A549 (cell line): ENCODE data around the gene ZSCAN22. TPM values are rescaled to one million over a fixed set of nuclear protein-coding genes. Genes with fewer than 3 reads are reported as not detected.

Experiments
- ATAC-seq, 2 experiments: fragments of 200-7000 bp in 1 of 2; fragments of >200 bp in 1 of 2; cut with Nextera tagmentation in 1 of 2; cut with Tn5 transposase in 1 of 2; 3 replicates each; pipeline versions ENCODE4 v1.8.0 to v1.9.1; 2018 to 2020; ENCODE audit warnings: mild to moderate bottlenecking in 1 of 2, moderate library complexity in 1 of 2
- CTCF ChIA-PET: fragments of 300-600 bp; sonication (Branson Sonifier 250); formaldehyde crosslinking; extraction: SDS; loops from one replicate; lab custom pipeline; 2021; ENCODE audit warnings: antibody characterized with exemption, inconsistent platforms; lab: Yijun Ruan, JAX
- POLR2A ChIA-PET: fragments of 350-600 bp; formaldehyde crosslinking; extraction: SDS; loops from one replicate; lab custom pipeline; 2021; ENCODE audit warnings: antibody characterized with exemption, inconsistent platforms; lab: Yijun Ruan, JAX
- DNase-seq, 2 experiments: peaks; one replicate each; pipeline versions ENCODE4 v3.0.0 to v3.0.0-alpha.2; 2011 to 2016; ENCODE audit warnings: low read depth in 1 of 2, low spot score in 1 of 2
- FAIRE-seq: peaks from 2 replicates; lab custom pipeline; 2011; peaks lifted over from hg19 to GRCh38; lab: Jason Lieb, UNC
- H3K27ac ChIP-seq, 2 experiments: fragments of >200 bp; sonication (Bioruptor Twin); formaldehyde crosslinking; 3 replicates each; pipeline ENCODE4 v1.5.1; 2016 to 2017
- H3K4me1 ChIP-seq: fragments of >200 bp; sonication (Bioruptor Twin); formaldehyde crosslinking; 3 replicates; pipeline ENCODE4 v1.6.1; 2016
- H3K4me2 ChIP-seq: fragments of >200 bp; sonication (Bioruptor Twin); formaldehyde crosslinking; 3 replicates; pipeline ENCODE4 v1.6.1; 2016
- H3K4me3 ChIP-seq: fragments of >200 bp; sonication (Bioruptor Twin); formaldehyde crosslinking; 3 replicates; pipeline ENCODE4 v1.5.1; 2016
- H3K9me3 ChIP-seq: fragments of >200 bp; sonication (Bioruptor Twin); formaldehyde crosslinking; 3 replicates; pipeline ENCODE4 v1.6.1; 2016
- EHF ChIP-seq: fragments of 250-450 bp; sonication (Bioruptor Pico); IDR thresholded peaks from 2 replicates; pipeline ENCODE4 v1.5.0; 2020; ENCODE audit warnings: mild to moderate bottlenecking
- EHMT2 ChIP-seq: fragments of 200-600 bp; sonication (generic); IDR thresholded peaks from 2 replicates; pipeline ENCODE4 v1.6.1; 2016; ENCODE audit warnings: antibody characterized with exemption, low read depth, mild to moderate bottlenecking, moderate library complexity
- ESRRA ChIP-seq: fragments of 150-350 bp; IDR thresholded peaks from 2 replicates; pipeline ENCODE4 v1.6.1; 2014; ENCODE audit warnings: mild to moderate bottlenecking, low read length, borderline replicate concordance
- FOSB ChIP-seq: fragments of 250-450 bp; sonication (Bioruptor Pico); IDR thresholded peaks from 2 replicates; pipeline ENCODE4 v1.5.0; 2020; ENCODE audit warnings: mild to moderate bottlenecking, moderate library complexity
- FOXS1 ChIP-seq: fragments of 250-450 bp; sonication (Bioruptor Pico); IDR thresholded peaks from 2 replicates; pipeline ENCODE4 v1.5.0; 2020; ENCODE audit warnings: mild to moderate bottlenecking, moderate library complexity
- GATA3 ChIP-seq: IDR thresholded peaks from 2 replicates; pipeline ENCODE4 v1.6.1; 2012; ENCODE audit warnings: borderline replicate concordance
- HDAC2 ChIP-seq: fragments of 200-600 bp; sonication (generic); IDR thresholded peaks from 2 replicates; pipeline ENCODE4 v1.6.1; 2016
- HOXB13 ChIP-seq: fragments of 250-450 bp; sonication (Bioruptor Pico); IDR thresholded peaks from 2 replicates; pipeline ENCODE4 v1.5.0; 2020; ENCODE audit warnings: low read depth, mild to moderate bottlenecking, moderate library complexity
- HOXB5 ChIP-seq: fragments of 250-450 bp; sonication (Bioruptor Pico); IDR thresholded peaks from 2 replicates; pipeline ENCODE4 v1.5.0; 2020; ENCODE audit warnings: mild to moderate bottlenecking, moderate library complexity
- MAZ ChIP-seq: fragments of 150-350 bp; IDR thresholded peaks from 2 replicates; pipeline ENCODE4 v1.6.1; 2014; ENCODE audit warnings: antibody characterized with exemption, low read depth, low read length, borderline replicate concordance
- MYC ChIP-seq: IDR thresholded peaks from 2 replicates; pipeline ENCODE4 v1.6.1; 2012; ENCODE audit warnings: mild to moderate bottlenecking, inconsistent platforms, low read length, improper control_type of control experiment, borderline replicate concordance
- NFE2L2 ChIP-seq: fragments of 150-350 bp; conservative IDR thresholded peaks from 2 replicates; pipeline ENCODE4 v1.6.1; 2014; ENCODE audit warnings: low read length
- NR3C1 ChIP-seq: fragments of >200 bp; sonication (Bioruptor Twin); formaldehyde crosslinking; IDR thresholded peaks from 3 replicates; pipeline ENCODE4 v1.6.1; 2017
- PHF8 ChIP-seq: fragments of 200-600 bp; sonication (generic); IDR thresholded peaks from 2 replicates; pipeline ENCODE4 v1.6.1; 2016; ENCODE audit warnings: low read depth, mild to moderate bottlenecking, antibody characterized with exemption, moderate library complexity, borderline replicate concordance
- RAD21 ChIP-seq, 2 experiments: fragments of >200 bp in 1 of 2; sonication (Bioruptor Twin) in 1 of 2; formaldehyde crosslinking in 1 of 2; IDR thresholded peaks in 1 of 2; conservative IDR thresholded peaks in 1 of 2; 2 replicates in 1 of 2; 3 replicates in 1 of 2; pipeline ENCODE4 v1.6.1; 2012 to 2018; ENCODE audit warnings: inconsistent platforms in 1 of 2
- RFX5 ChIP-seq: fragments of 450-650 bp; IDR thresholded peaks from 2 replicates; pipeline ENCODE4 v1.7.1; 2014; ENCODE audit warnings: antibody characterized with exemption, mild to moderate bottlenecking, moderate library complexity
- RNF2 ChIP-seq: fragments of 200-600 bp; sonication (generic); IDR thresholded peaks from 2 replicates; pipeline ENCODE4 v1.6.1; 2016; ENCODE audit warnings: low read depth, mild to moderate bottlenecking, antibody characterized with exemption, moderate library complexity, borderline replicate concordance
- TP53 ChIP-seq: fragments of 250-450 bp; sonication (Bioruptor Pico); IDR thresholded peaks from 2 replicates; pipeline ENCODE4 v1.5.0; 2021; ENCODE audit warnings: mild to moderate bottlenecking, moderate library complexity
- ZNF302 ChIP-seq: fragments of 250-450 bp; sonication (Bioruptor Pico); IDR thresholded peaks from 2 replicates; pipeline ENCODE4 v1.9.0; 2021; ENCODE audit warnings: inconsistent platforms, mild to moderate bottlenecking, moderate library complexity
- WGBS: methylation state at CpG from one replicate; pipeline ENCODE4 v1.1.6; 2017; ENCODE audit errors: missing lambda C conversion rate; 5-methylcytosine and 5-hydroxymethylcytosine counted together
- polyA plus RNA-seq, 4 experiments: library from polyadenylated mRNA; depleted of rRNA in 3 of 4; stranded (reverse); fragments of >200 nt; fragmentation: RNase III in 1 of 4; extraction: RNeasy Plus Mini Kit Qiagen cat#74134 plus additional on column Dnase treatment in 1 of 4; gene quantifications; 2 replicates in 3 of 4; 3 replicates in 1 of 4; pipeline ENCODE4 v1.2.3, GENCODE V29; 2011 to 2017
- TF ChIP-seq, protein P1 (sequence below): fragments of >200 bp; sonication (Bioruptor Twin); formaldehyde crosslinking; IDR thresholded peaks from 3 replicates; pipeline ENCODE4 v1.5.1; 2016
- TF ChIP-seq, protein P2 (sequence below): fragments of 250-450 bp; sonication (Bioruptor Pico); IDR thresholded peaks from 2 replicates; pipeline ENCODE4 v1.5.0; 2020; ENCODE audit warnings: low read depth, mild to moderate bottlenecking, moderate library complexity
- TF ChIP-seq, protein P3 (sequence below): fragments of >200 bp; sonication (Bioruptor Twin); formaldehyde crosslinking; IDR thresholded peaks from 2 replicates; pipeline ENCODE4 v1.6.1; 2016
- TF ChIP-seq, protein P4 (sequence below): IDR thresholded peaks from 2 replicates; pipeline ENCODE4 v1.6.1; 2012
- TF ChIP-seq, protein P5 (sequence below): fragments of 250-450 bp; sonication (Bioruptor Pico); IDR thresholded peaks from 2 replicates; pipeline ENCODE4 v1.5.0; 2021; ENCODE audit warnings: mild to moderate bottlenecking, moderate library complexity, borderline replicate concordance

Gene ZSCAN22
- polyA plus RNA-seq, 2 of the 4 experiments (the other 2 are of a cell fraction), result 2.0 to 4.4 TPM

DNA sequence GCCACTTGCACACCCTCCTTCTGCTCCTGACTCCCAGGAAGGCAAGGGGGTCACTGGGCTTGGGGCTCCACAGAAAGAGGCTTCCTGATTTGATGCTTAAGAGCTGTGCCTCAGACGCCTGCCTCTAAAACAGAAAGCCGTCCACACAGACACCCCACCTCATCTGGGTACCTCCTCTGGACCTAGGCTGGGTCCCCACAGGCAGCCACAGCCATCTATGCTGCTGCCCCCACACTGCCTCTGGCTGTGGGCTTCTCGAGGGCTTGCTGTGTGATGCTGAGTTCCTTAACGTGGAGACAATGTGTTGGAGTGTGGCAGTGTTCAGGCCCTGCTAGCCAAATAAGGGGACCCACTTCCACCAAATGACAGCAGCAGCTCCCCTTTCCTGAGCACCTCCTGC lies 8.5 kb upstream of the ZSCAN22 start:
- 65% methylated on average over 4 of the region's 4 CpGs for WGBS
- ATAC-seq, result no peak

DNA sequence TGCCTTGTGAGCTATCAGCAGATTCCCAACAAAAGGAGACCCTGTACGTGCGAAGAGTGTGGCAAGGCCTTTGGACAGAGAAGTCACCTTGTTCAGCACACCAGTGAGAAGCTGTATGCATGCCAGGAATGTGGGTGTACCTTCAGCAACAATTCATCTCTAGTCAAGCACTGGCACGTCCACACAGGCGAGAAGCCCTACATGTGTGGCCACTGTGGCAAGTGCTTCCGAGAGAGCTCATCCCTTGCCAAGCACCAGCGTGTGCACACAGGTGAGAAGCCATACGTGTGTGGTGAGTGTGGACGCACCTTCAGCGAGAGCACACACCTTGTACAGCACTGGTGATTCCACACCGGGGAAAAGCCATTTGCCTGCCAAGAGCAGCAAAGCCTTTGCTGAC lies 7.6 kb upstream of the ZSCAN22 start:
- DNase-seq (no peak), FAIRE-seq (no peak), ATAC-seq (no peak)
- Histone ChIP-seq H3K4me2 (no peak overlapping the region), H3K9me3 (peaks cover 40% of the 10 kb centered on the region), H3K4me3 (no peak overlapping the region), H3K27ac (no peak overlapping the region), H3K4me1 (no peaks in the 10 kb centered on the region)
- ChIA-PET POLR2A (no interaction called here), CTCF (interaction anchor here (0.9 to 1.2 kb wide), 4 partner anchors 8 to 59 kb away, joined by 3 to 4 read pairs (median 4); no protein-coding TSS in a partner anchor)
- TF ChIP-seq, protein P1, sequence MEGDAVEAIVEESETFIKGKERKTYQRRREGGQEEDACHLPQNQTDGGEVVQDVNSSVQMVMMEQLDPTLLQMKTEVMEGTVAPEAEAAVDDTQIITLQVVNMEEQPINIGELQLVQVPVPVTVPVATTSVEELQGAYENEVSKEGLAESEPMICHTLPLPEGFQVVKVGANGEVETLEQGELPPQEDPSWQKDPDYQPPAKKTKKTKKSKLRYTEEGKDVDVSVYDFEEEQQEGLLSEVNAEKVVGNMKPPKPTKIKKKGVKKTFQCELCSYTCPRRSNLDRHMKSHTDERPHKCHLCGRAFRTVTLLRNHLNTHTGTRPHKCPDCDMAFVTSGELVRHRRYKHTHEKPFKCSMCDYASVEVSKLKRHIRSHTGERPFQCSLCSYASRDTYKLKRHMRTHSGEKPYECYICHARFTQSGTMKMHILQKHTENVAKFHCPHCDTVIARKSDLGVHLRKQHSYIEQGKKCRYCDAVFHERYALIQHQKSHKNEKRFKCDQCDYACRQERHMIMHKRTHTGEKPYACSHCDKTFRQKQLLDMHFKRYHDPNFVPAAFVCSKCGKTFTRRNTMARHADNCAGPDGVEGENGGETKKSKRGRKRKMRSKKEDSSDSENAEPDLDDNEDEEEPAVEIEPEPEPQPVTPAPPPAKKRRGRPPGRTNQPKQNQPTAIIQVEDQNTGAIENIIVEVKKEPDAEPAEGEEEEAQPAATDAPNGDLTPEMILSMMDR, result no peak
- TF ChIP-seq HOXB5 (CRISPR knock-in tag) (no peak), FOXS1 (CRISPR knock-in tag) (no peak), MAZ (no peak), NR3C1 (no peak), RNF2 (no peak), TP53 (CRISPR knock-in tag) (no peak), EHF (CRISPR knock-in tag) (no peak), HDAC2 (no peak), MYC (no peak), RFX5 (no peak), HOXB13 (CRISPR knock-in tag) (no peak), ESRRA (no peak)
- TF ChIP-seq, protein P2, sequence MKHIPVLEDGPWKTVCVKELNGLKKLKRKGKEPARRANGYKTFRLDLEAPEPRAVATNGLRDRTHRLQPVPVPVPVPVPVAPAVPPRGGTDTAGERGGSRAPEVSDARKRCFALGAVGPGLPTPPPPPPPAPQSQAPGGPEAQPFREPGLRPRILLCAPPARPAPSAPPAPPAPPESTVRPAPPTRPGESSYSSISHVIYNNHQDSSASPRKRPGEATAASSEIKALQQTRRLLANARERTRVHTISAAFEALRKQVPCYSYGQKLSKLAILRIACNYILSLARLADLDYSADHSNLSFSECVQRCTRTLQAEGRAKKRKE, result no peak
- TF ChIP-seq, protein P3, sequence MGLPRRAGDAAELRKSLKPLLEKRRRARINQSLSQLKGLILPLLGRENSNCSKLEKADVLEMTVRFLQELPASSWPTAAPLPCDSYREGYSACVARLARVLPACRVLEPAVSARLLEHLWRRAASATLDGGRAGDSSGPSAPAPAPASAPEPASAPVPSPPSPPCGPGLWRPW, result no peak
- TF ChIP-seq, protein P4, sequence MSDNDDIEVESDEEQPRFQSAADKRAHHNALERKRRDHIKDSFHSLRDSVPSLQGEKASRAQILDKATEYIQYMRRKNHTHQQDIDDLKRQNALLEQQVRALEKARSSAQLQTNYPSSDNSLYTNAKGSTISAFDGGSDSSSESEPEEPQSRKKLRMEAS, result no peak
- TF ChIP-seq, protein P5, sequence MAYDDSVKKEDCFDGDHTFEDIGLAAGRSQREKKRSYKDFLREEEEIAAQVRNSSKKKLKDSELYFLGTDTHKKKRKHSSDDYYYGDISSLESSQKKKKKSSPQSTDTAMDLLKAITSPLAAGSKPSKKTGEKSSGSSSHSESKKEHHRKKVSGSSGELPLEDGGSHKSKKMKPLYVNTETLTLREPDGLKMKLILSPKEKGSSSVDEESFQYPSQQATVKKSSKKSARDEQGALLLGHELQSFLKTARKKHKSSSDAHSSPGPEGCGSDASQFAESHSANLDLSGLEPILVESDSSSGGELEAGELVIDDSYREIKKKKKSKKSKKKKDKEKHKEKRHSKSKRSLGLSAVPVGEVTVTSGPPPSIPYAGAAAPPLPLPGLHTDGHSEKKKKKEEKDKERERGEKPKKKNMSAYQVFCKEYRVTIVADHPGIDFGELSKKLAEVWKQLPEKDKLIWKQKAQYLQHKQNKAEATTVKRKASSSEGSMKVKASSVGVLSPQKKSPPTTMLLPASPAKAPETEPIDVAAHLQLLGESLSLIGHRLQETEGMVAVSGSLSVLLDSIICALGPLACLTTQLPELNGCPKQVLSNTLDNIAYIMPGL, result no peak
- WGBS, result 93% methylated on average over 10 of the region's 10 CpGs

More for the DNA sequence above, 8.5 kb upstream of the ZSCAN22 start:
- Histone ChIP-seq H3K4me2 (no peak overlapping the region), H3K9me3 (peaks cover 46% of the 10 kb centered on the region), H3K27ac (no peak overlapping the region), H3K4me1 (no peaks in the 10 kb centered on the region), H3K4me3 (no peak overlapping the region)
- POLR2A ChIA-PET, result interaction anchor here (1.5 to 2.8 kb wide), 3 partner anchors 9 to 44 kb away, joined by 3 to 11 read pairs (median 10); partner anchors contain the start of genes ERVK3-1, ZNF497 and ZSCAN22
- no peak for DNase-seq
- FAIRE-seq, result no peak
- TF ChIP-seq EHMT2, result no peak
- TF ChIP-seq ZNF302 (CRISPR knock-in tag), result no peak
- no peak for TF ChIP-seq PHF8
- TF ChIP-seq RAD21 (conservative IDR thresholded peaks at IDR 0.05 in 1 of 2, IDR thresholded peaks at IDR 0.05 in 1 of 2), result no peak
- TF ChIP-seq EHF (CRISPR knock-in tag), result no peak
- TF ChIP-seq MAZ, result no peak
- no peak for TF ChIP-seq FOSB (CRISPR knock-in tag)
- TF ChIP-seq ESRRA, result no peak
- no peak for TF ChIP-seq NFE2L2
- TF ChIP-seq GATA3, result no peak
- CTCF ChIA-PET, result interaction anchor here (1.2 kb wide), 1 partner anchor 12 kb away, joined by 4 read pairs; no protein-coding TSS in a partner anchor
